C4-2B (cell line): ENCODE results near the gene BIN2.
"Not testable (repeated sequence)": the region's sequence is repeated elsewhere in the genome, so short reads cannot be mapped to it uniquely, and the experiment has no call there.

Source experiments
- CTCF ChIP-seq: fragments of 450-650 bp; conservative IDR thresholded peaks from 2 replicates; pipeline ENCODE4 v1.5.1; 2017; ENCODE audit warnings: mild to moderate bottlenecking
- ZFX ChIP-seq: fragments of 450-650 bp; IDR thresholded peaks from 2 replicates; pipeline ENCODE4 v1.6.1; 2017

GRCh38 chr12:51337336-51337735 is 13.4 kb upstream of the BIN2 start:
- TF ChIP-seq CTCF, ZFX: not testable (repeated sequence)
